ENCODE results near the gene ABHD3. TPM values are rescaled to one million over a fixed set of nuclear protein-coding genes. Genes with fewer than 3 reads are reported as not detected.

ABHD3 gene
- total RNA-seq, 6 donors from 2014 or later = 17.2 to 35.6 (median 21.7) TPM

Small RNA genes within 50 kb of the gene (small RNA-seq; reads per million reads assigned to genes)
- gene MIR320C1 (0 to 0.06 (median 0) reads per million in 4 donors), gene RF00019 (0 reads per million in 4 donors), gene RF01241 (0 reads per million in 4 donors)

Other genes starting within 250 kb of the ABHD3 start
- 10 to 100 TPM in 5 of 6 donors, 1 to 10 TPM in 1; 8.1 to 29.6 (median 13.0) TPM for gene ESCO1, start 104.1 kb downstream of the ABHD3 start, total RNA-seq
- gene SNRPD1, start 92.5 kb downstream of the ABHD3 start, total RNA-seq = 10 to 100 TPM in 4 of 6 donors, 1 to 10 TPM in 2; 2.1 to 35.8 (median 14.4) TPM
- gene MIB1, start 36.0 kb upstream of the ABHD3 start, total RNA-seq = 10 to 100 TPM; 12.9 to 35.2 (median 23.4) TPM